Activated CD8-positive, alpha-beta memory T cell treated with anti-CD3 and anti-CD28 coated beads, Interleukin-2, amount 50 U/mL, for 24 hours (primary cell): ENCODE measurements around the gene FADS1.

Experiments
- DNase-seq: peaks from one replicate; pipeline ENCODE4 v3.0.0-alpha.2; 2020; ENCODE audit errors: extremely low read depth

FADS1 gene

DNA sequence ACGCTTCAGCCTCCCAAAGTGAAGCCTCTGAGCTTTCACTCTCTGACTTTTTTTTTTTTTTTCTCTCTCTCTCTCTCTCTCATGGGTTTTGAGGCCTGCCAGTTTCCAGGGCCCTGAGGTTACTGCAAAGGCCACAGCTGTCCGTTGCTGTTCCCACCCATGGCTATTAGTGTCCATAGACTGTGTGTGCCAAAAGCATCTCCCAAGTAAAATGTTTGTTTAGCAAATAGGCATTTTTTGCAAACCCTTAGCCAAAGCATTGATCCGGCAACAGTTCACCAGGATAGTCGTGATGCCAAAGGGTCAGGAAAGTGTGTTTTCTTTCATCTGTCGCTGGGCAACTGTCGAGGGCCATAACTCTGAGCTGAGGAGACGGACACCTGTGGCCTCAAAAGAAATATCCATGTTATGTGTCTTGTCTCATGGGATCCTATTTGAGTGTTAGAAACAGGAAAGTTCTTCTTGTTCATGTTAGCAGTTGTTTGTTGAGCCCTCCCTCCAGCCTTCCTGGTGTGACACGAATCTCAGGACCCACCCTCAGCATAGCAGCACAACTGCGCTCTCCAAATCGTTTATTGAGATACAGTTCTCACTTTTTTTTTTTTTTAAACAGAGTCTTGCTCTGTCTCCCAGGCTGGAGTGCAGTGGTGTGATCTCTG lies 29.7 kb upstream of the FADS1 start:
- no peak for DNase-seq

DNA sequence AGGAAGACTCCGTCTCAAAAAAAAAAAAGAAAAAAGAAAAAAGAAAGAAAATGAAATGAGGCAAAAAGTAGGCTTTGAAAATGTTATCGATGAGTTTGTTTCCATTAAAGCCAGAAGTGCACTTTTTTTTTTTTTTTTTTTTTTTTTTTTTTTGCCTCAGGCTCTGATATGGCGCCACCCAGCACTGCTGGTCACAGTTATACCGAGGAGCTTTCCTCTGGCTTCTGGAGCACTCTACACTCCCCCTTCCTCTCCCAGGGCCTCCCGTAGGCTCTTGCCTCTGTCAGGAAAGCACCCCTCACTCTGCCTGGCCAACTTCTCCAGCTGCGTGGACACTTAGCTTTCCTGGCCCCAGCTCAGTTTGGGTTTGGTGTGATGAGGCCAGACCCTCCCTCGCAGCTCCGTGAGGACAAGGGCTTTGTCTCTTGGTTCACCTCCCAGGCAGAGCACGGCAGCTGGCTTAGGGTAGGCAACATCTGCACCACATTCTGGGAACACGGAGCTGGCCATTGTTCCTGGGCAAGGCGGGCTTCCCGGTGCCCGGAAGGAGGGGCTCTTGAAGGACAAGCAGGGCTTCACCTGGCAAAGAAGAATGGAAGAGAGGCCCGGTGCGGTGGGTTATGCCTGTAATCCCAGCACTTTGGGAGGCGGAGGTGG lies 28.2 kb upstream of the FADS1 start:
- DNase-seq = no peak

DNA sequence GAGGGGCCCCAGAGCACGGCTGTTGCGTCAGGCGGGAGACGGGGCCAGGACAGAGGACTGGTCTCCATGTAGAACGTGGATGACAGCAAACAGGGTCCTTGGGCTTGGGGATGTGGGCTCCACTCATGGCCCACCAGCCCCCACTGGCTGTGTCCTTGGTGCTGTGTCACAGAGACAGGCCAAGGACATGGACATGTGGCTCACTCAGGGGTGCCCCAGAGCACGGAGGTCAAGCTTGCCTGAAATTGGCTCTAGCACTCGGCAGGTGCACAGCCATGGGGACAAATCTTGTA lies 25.7 kb upstream of the FADS1 start:
- no peak for DNase-seq

DNA sequence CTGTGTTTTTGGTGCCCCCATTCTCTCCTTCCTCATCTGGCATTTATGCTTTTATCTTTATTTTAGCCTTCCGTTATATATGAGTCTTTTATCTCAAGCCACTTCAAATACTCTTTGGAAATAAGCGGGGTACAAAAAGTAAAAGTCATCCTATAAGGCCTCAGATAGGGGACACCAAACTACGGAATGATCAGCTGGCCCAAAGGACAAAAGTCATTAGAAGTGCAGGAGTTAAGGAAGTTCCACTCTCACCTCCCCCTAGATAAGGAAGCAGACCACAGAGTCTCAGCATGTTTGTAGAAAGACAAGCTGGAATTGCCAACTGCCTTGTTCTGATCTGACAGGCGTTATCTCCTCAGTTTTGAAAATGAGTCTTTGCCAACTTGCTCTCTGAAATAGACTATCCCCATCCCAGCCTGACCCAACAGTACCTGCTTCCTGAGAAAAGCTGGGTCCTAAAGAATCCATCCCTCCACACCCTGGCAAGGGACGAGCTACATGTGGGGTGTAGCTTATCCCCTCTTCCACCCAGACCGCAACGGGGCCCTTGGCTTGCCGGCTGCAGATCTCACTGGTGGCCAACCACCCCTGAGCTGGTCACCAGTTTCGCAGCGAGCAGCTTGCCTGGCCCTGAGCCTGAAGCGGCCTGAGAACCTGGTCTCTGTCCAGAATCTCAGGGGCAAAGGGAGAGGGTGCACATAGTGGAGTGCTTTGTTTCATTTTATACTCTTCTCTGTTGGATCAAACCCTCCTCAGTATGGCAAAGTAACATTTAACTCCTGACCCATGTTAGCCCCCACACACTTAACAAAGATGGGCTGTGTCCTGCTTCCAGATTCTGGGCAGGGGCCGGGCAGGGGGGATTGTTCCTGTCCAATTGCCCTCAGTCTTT lies 25.1 kb upstream of the FADS1 start:
- no peak for DNase-seq

DNA sequence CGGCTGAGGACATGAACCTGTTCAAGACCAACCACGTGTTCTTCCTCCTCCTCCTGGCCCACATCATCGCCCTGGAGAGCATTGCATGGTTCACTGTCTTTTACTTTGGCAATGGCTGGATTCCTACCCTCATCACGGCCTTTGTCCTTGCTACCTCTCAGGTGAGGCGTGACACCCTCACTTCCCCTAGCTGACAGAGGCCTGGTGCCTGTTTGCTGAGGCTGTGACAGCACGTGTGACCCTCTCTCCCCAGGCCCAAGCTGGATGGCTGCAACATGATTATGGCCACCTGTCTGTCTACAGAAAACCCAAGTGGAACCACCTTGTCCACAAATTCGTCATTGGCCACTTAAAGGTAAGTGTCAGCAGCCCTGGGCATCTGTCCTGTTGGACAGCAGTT lies 23.6 kb upstream of the FADS1 start:
- DNase-seq = no peak

DNA sequence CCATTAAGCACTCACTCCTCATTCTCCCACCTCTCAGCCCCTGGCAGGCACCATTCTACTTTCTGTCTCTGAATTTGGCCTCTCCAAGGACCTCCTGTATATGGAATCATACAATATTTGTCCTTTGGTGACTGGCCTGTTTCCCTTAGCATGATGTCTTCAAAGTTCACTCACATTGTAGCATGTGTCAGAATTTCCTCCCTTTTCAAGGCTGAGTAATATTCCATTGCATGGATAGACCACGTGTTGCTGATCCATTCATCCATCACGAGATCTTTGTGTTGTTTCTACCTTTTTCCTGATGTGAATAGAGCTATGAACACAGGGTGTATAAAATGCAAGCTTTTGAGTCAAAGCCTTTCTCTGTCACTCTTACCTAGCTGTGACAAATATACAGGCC lies 22.9 kb upstream of the FADS1 start:
- no peak for DNase-seq

DNA sequence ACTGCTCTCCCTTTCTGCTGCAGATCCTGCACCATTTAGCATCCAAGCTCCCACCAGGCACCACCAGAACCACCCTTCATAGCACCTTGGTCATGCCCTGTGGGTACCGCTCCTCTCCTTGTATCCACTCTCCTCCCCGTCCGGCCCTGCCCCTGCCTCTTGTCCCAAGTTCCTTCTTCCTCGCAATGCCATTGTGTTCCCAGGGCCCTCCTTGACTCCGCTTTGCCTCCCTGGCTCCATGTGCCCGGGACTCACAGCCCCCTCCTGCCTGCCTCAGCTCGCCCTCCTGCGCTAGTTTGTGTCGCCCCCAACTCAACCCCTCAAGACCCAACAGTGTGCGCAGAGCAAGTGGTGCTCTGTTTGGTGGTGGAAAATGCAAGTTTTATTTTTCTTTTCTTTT lies 22.1 kb upstream of the FADS1 start:
- no peak for DNase-seq

DNA sequence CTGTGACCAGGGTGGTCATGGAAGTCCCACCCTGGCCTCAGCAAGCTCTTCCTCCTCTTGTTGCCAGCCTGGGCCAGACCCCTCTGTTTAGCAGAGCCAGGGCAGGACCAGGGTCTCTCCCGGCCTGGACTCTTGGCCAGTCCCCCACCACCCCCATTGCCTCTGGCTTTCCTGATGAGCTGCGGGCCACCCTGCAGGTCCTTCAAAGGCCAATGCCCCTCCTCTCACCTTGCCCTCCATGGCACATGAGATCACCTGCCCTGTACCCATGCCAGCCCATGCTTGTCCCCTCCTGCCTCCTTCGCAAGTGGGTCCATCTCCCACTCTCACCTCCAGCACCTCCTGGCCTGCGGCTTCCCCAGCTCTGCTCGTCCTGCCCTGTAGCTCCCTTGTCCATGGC lies 21.7 kb upstream of the FADS1 start:
- no peak for DNase-seq

DNA sequence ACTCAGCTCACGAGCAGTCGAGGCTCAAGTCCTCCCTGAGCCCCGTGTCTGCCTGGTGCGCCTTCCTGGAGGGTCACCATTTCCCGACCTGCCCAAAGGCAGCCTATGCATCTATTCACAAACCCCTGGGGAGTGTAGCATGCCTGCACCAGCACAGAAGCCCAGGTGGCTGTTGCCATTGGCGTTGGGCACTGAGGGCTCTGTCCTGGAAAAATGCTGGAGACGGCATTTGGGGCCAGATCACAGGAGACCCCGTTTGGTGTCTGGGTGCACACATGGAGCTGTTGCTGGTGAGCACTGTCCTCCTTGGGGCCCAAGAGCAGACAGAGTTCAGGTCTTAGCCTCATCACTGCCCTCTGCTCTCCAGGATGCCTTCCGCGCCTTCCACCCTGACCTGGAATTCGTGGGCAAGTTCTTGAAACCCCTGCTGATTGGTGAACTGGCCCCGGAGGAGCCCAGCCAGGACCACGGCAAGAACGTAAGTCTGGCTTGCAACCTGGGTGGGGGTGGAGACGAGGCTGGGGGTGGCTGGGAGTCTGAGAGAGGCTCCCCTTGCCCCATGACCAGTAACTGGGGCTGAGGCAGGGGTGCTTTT lies 20.7 kb upstream of the FADS1 start:
- DNase-seq = no peak

DNA sequence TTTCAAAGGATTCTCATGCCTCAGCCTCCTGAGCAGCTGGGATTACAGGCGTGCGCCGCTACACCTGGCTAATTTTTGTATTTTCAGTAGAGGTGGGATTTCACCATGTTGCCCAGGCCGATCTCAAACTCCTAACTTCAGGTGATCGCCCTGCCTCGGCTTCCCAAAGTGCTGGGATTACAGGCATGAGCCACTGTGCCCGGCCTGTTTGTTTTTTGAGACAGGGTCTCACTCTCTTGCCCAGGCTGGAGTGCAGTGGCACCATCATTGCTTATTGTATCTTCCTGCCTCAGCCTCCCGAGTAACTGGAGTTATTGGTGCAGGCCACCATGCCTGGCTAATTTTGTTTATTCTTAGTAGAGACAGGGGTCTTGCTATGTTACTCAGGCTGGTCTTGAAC lies 19.4 kb upstream of the FADS1 start:
- no peak for DNase-seq

DNA sequence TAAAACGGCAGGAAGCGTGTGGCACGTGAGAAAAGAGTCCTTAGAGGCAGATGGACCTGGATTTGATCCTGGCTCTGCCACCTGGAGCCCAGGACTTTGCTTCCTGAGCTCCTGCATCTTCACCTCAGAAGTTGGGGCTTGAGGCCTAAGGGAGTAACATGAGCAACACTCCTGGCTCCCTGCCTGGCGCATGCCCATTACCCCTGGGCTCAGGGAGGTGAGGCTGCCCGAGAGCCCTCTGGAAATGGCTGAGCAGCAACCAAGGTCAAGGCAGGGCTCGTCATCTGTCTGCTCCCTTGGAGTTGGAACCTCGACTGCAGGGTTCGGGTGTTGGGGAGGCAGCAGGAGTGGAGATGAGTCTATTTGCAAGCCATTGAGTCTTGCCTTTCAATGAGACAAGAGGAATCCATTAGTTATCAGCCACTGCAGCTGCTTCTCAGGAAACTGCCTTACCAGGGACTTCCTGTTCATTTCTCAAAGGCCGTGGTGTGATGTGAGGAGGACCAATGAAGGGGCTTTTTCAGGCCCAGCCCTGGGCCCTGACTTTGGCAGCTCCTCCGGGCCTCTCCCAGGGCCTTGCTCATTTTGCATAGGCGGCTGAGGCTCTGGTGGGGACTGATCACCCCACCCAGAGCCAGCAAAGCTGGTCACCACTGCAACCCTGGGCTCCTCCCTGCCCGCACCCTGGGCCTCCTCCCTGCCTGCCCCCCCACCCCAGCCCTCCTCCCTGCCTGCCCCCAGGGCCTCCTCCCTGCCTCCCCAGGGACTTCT lies 17.7 kb upstream of the FADS1 start:
- no peak for DNase-seq

DNA sequence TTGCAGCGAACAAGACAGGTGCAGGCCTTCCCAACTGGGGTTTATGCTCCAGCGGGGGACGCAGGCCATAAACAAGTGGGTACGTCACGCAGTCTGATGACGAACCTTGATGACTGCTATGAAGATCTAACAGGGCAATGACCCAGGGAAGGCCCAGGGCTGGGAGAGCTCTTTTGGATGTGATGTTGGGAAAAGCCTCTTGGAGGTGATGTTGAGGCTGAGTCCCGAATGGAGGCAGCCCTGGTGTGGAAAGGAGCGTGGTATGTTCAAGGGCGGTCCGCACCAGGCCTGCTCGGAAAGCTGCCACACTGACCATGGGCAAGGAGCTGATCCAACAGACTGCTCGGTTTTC lies 17.1 kb upstream of the FADS1 start:
- DNase-seq = no peak

DNA sequence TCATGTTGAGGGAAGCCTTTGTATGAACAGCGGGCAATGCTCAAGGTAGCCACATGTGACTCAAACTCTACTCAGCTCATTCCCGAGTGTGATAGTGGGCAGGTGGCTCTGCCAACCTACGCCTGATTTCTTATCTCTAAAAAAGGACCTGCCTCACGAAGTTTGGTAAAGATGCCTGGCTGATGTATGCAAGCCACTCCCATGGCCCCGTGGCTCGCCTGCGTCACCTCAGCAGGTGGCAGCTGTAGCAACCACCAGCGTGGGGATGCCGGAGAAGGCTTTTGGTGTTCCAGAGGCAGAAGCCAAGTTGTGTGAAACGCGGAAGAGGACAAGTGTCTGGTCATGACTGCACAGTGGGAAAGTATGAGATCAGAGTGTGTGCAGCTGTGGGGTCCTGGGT lies 16.7 kb upstream of the FADS1 start:
- DNase-seq = no peak

DNA sequence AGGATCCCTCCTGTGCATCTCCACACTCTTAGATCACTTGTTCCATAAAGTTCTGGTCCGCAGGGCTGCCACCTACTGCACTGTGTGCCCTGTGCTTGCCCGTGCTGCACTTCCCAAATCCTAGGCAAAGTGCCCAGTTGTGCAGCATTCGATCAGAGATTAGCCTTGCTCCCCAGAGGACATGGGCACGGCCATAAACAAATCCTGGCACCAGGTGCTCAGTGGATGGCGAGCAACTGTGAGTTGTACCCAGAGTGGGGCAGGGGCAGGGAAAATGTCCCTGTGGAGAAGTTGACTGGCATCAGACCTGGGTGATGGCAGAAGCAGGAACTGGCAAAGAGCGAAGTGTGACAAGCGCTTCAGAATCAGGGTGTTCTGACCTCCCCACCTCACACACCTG lies 16.0 kb upstream of the FADS1 start:
- DNase-seq = no peak

DNA sequence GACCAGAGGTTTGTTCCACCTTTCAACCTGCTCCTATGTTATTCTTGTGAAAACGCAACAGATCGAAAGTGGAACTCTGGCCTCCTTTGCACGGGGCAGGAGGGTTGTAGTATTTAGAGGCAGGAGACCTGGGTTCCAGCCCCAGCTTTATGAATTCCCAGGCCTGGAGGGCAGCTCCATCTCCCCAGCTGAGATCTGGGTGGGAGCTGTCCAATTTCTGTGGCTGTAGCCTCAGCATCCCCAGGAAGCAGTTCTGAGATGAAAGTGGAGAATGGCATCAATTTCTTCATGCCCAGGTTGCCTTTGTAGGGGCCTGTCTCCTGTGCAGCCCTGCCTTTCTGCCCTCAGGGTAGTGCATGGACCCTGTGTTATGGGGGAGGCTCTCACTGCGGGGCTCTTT lies 15.4 kb upstream of the FADS1 start:
- no peak for DNase-seq

DNA sequence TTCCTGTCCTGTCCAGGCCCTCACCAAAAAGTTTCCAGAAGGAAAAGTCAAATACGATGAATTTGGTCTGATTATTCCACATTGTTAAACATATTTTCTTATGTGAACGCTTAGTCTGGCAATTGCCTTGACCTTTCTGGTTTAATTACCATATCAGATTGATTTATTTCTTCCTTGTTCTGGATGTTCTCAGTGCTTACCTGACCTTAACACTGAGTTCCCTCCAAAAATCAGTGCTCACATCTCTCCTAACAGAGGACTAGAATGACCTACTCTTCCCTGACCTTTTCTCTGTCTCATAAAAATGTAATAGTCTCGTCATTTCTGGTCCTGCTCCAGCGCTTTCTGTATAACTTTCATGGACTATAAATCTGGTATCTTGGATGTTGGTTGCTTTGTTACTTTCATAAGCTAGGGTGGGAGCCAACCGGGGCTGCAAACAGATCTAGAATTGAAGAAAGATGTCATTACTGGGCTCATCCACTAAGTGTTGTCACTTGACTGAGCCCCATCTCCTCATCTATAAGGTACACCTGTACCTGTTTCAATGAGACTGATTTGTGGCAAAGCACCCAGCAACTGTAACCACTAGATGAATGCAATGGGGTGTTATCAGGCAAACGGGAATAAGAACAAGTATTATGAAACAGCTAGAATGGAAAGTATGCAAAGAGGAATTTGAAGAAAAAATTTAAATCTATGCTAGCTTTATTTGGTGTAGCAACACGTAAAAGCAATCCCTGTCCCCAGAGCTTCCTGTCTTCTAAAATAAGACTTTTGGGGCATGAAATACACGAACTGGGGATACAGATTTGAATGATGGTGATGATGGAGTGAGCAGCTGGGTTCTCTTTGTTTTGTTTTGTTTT lies 13.7 kb upstream of the FADS1 start:
- DNase-seq = no peak

DNA sequence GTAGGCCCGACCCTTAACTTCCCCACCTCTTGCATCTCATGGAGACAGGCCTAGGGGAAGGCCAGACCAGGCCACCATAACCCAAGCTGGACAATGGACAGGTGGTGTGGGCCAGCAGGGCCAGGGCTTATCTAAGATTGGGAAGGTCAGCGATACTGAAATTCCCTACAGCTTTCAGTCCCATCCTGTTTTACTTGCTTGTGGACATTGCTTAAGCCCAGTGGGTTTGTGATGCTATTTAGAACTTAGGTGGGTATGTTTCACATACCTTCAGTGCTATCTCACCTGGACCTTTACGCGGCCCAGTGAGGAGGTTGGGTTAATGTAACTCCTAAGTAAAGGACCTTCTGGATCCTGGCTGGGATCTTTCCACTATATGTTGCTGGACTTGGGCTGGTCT lies 13.0 kb upstream of the FADS1 start:
- DNase-seq = no peak

DNA sequence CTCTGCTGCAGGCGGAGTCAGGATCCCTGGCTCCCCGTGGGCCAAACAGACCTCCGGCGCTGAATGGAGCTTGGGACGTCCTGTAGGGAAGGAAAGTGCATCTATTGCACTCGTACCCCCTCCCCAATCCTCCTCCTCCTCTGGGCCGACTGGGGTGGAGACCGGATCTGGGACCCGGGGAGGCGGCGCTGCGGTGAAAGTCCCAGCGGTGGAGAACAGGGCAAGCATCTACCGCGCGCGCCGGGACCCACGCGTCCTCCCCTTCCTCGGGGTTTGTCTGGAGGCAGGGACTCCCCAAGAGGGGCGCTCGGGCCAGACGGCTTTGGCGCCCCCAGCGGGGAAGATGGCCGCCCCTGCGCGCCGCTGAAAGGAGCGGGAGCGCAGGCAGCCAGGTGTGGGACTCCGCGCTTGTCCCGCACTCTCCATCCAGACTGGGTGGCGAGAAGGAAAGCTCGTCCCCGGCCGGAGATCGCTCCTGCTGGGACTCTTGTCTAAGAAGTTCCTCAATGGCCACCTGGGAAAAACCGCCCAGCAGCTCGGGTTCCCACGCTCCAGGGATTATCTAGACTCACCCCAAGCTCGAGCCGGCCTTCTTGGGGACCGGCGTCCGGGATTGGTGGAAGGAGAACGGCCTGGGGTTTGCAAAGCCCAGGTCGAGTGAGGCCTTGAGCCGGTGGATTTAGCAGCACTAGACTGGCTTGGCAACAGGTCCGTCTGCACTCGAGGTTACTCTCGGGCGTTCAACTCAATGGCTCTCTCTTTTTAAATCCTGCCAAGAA lies 12.0 kb upstream of the FADS1 start:
- DNase-seq = no peak

DNA sequence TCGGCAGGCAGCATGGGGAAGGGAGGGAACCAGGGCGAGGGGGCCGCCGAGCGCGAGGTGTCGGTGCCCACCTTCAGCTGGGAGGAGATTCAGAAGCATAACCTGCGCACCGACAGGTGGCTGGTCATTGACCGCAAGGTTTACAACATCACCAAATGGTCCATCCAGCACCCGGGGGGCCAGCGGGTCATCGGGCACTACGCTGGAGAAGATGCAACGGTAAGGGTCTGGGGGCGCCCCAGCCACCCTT lies 11.5 kb upstream of the FADS1 start:
- DNase-seq = no peak

DNA sequence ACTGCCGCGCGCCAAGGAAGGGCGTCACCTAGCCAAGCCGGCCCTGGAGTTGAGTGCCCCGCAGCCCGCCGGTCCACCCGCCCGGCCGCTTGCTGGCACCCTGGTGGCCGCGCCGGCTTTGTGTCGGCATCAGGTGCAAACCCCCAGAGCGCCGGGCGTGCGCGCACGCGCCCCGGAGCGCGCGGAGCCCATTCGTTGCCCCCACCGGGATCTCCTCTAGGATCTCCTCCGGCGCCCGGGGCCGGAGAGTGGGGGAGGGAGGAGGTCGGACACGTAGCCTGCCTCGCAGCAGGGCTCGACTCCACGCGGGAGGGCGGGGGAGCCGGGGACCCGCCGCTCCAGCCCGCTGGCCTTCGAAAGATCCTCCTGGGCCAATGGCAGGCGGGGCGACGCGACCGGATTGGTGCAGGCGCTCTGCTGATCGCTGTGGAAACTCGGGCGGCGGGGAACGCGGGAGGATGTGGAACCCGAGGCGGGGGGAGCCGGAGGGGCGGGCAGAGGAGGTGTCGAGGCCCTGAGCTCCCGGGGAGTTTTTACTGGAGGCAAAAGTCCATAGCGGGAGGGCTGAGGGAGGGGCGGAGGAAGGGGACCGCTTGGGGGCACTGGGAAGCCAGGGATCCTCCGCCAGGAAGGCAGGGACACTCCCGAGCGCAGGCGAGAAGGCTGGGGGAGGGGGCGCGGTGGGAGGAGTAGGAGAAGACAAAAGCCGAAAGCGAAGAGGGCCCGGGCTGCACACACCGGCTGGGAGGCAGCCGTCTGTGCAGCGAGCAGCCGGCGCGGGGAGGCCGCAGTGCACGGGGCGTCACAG lies 11.0 kb upstream of the FADS1 start, which contains the start of gene FADS2:
TSS of gene FADS2 (plus strand) at position 730 of the 808 bp plus-strand sequence. CDS start 91 bp downstream, outside the sequence.
- no peak for DNase-seq
